Mesodermal cell (in vitro differentiated cells): ENCODE measurements around the gene NKIRAS2.
A peak's percentile ranks its signal among the peaks of the same experiment; 100 is the strongest.

Source experiments
- H3K27ac ChIP-seq: 2 replicates; pipeline ENCODE4 v1.7.0; 2013; ENCODE audit warnings: mild to moderate bottlenecking, low read depth, low read length, moderate library complexity; ENCODE audit not compliant: severe bottlenecking
- H3K36me3 ChIP-seq: 2 replicates; pipeline ENCODE4 v1.7.1; 2013; ENCODE audit warnings: mild to moderate bottlenecking, low read length, moderate library complexity; ENCODE audit not compliant: control insufficient read depth, insufficient read depth
- H3K4me1 ChIP-seq: one replicate; pipeline ENCODE4 v1.7.1; 2013; ENCODE audit warnings: mild to moderate bottlenecking, low read length; ENCODE audit not compliant: insufficient read depth, control insufficient read depth, poor library complexity, severe bottlenecking
- H3K4me3 ChIP-seq: 2 replicates; pipeline ENCODE4 v1.7.0; 2013; ENCODE audit warnings: low read length, control low read depth, mild to moderate bottlenecking; ENCODE audit not compliant: insufficient read depth, poor library complexity, severe bottlenecking; ENCODE audit errors: extremely low read depth
- H3K9me3 ChIP-seq: 2 replicates; pipeline ENCODE4 v1.7.1; 2013; ENCODE audit warnings: mild to moderate bottlenecking, low read length, moderate library complexity; ENCODE audit not compliant: control insufficient read depth
- WGBS, 2 experiments: methylation state at CpG; one replicate each; pipeline ENCODE4 v1.1.5; 2013; ENCODE audit warnings: missing lambda C conversion rate in 2 of 2; ENCODE audit not compliant: insufficient coverage in 2 of 2; 5-methylcytosine and 5-hydroxymethylcytosine counted together

The NKIRAS2 gene

DNA sequence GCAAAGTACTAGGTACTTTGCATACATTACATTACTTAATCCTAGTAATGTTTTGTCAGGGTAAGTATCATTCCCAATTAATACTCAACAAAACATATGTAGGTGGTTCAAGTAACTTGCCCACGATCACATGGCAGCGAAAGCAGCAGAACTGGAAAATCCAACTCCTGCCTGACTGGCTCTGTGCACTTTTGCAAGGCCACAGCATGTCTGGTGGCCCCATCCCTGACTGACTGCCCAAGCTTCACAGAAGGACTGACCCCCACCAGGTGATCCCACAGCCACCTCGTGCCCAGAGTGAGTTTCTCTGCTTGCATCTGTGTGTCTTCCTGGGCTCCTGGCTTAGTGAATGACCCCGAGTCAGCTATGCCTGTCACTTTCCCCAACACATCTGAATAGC lies 41.9 kb upstream of the NKIRAS2 start:
- 91 to 100% methylated on average over 4 of the region's 4 CpGs for WGBS, 2 experiments

DNA sequence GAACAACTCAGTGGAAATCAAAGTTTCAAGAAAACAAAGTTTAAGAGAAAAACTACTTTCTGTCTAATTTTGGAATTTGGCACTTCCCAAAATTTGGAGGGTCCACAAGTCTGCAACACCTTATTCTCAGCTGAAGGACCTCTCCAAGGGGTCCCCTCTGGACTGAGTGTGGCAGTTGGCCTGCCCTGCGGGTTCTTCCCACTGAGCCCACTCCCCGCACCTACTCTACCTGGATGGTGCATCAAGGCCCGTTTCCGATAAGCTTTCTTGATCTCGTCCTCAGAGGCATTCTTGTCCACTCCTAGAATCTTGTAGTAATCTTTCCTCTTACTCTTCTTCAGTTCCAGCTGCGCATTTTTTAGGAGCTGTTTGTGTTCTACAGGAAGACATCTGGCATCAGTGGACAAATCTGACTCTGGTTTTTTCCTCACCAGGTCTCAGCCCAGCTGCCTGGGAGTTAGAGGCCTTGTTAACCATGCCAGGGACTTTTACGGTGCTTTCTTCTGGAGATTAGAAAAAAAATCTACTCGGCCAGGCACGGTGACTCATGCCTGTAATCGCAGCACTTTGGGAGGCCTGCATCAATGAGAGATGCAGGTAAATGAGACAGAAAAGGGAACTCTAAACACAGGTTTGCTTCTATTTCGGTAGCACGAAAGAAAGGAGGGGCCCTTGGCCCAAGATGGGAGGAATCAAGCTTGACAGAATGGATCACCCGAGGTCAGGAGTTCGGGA lies 37.7 kb upstream of the NKIRAS2 start:
- Histone ChIP-seq H3K4me1 (no peaks in the 10 kb centered on the region), H3K36me3 (peaks cover 93% of the 10 kb centered on the region), H3K9me3 (no peaks in the 10 kb centered on the region), H3K4me3 (no peak overlapping the region), H3K27ac (peak overlapping the region; percentile 30)
- WGBS, 2 experiments: 94 to 99% methylated on average over 11 to 12 of the region's 14 CpGs

More for the DNA sequence above, 41.9 kb upstream of the NKIRAS2 start:
- Histone ChIP-seq H3K36me3 (peaks cover 95% of the 10 kb centered on the region), H3K27ac (no peak overlapping the region), H3K4me3 (no peak overlapping the region), H3K4me1 (no peaks in the 10 kb centered on the region), H3K9me3 (no peaks in the 10 kb centered on the region)

DNA sequence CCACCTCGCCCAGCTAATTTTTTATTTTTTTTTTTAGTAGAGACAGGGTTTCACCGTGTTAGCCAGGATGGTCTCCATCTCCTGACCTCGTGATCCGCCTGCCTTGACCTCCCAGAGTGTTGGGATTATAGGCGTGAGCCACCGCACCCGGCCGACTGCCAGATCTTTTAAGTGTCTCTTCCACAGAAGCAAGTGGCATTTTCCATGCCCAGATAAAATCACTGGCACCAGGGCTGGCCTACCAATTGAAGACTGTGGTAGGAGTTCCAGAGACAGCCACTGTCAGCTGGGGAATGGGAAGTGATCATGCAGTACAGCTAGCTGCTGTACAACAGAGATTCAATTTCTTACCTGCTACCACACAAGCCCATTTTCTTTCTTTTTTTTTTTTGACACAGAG lies 35.4 kb upstream of the NKIRAS2 start:
- 87 to 97% methylated on average over 8 of the region's 8 CpGs for WGBS, 2 experiments
- H3K36me3 ChIP-seq: peaks cover 95% of the 10 kb centered on the region
- H3K27ac ChIP-seq: no peak overlapping the region

DNA sequence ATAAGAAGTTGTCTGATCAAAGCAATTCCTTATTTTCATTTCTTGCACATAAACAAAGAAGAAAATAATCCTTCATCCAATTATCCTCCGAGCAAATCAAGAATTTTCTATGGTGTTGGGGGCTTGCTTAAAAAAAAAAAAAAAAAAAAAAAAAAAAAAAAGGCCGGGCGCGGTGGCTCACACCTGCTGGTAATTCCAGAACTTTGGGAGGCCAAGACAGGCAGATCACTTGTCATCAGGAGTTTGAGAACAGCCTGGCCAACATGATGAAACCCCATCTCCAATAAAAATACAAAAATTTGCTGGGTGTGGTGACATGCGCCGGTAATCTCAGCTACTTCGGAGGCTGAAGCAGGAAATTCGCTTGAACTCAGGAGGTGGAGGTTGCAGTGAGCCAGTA lies 34.0 kb upstream of the NKIRAS2 start:
- H3K9me3 ChIP-seq: no peaks in the 10 kb centered on the region
- H3K36me3 ChIP-seq: peaks cover 97% of the 10 kb centered on the region
- WGBS, 2 experiments: 98 to 100% methylated on average over 4 of the region's 8 CpGs
- H3K4me3 ChIP-seq: no peak overlapping the region
- no peaks in the 10 kb centered on the region for H3K4me1 ChIP-seq
- no peak overlapping the region for H3K27ac ChIP-seq

More for the DNA sequence above, 35.4 kb upstream of the NKIRAS2 start:
- H3K4me1 ChIP-seq: no peaks in the 10 kb centered on the region
- H3K9me3 ChIP-seq: no peaks in the 10 kb centered on the region
- H3K4me3 ChIP-seq: no peak overlapping the region

DNA sequence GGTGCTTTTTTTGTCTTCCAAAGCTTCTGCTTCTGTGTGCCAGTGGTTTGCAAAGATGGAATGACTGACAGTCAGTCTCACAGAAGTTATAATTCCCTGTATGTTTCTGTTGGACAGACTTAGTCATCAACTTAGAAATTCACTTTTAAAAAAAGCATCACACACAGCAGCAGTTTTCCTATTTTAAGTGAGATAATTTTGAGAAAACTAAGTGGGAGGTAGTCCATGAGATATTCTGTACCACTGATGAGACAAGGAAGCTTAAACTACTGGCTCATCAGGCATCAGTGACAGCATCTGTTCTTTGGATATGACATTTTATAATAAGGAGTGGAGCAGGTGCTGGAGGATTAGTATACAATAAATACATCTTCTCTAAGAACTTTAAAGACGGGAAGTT lies 33.3 kb upstream of the NKIRAS2 start:
- Histone ChIP-seq H3K27ac (no peak overlapping the region), H3K9me3 (no peaks in the 10 kb centered on the region), H3K36me3 (peaks cover 96% of the 10 kb centered on the region), H3K4me1 (no peaks in the 10 kb centered on the region), H3K4me3 (no peak overlapping the region)
- no CpG with 5 or more reads among the region's 1 CpG for WGBS, 2 experiments

DNA sequence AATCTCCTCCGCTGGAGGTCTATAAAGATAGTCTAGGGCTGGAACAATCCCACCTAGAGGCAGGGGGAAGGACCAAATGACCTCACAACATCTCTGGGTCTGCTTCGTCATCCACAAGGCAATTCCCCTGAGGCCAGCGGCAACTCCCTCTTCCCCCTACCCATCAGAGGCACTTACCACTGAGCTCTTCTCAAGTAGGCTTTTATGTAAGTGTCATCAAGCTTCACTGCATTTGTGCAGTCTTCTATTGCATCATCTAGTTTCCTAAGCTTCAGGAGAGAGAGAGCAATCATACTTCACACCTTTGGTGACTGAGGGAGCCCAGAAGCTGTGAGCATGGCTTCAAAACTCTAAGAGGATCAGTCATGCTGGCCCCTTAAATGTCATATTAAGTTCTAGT lies 32.2 kb upstream of the NKIRAS2 start:
- H3K4me3 ChIP-seq: no peak overlapping the region
- 88 to 100% methylated on average over 1 to 2 of the region's 3 CpGs for WGBS, 2 experiments
- H3K9me3 ChIP-seq: no peaks in the 10 kb centered on the region

DNA sequence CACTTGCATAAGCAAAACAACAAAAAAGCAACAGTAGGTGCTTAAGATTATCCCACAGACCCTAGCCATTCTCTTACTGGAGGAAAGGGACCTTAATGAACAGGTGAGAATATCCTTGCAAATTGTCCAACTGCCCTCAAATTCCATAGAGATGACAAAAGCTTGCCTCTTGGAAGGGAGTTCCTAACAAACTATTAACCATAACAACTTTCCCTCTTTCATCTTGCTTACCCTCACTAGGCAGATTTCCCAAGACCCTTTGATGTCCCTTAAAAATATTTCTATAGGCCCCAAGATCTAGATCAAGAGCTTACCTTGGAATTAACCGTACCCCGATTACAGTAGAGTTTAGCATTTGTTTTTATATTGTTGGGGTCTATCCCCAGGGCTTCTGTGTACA lies 31.5 kb upstream of the NKIRAS2 start:
- H3K27ac ChIP-seq: no peak overlapping the region
- no CpG with 5 or more reads among the region's 2 CpGs for WGBS, 2 experiments
- peaks cover 96% of the 10 kb centered on the region for H3K36me3 ChIP-seq
- no peak overlapping the region for H3K4me3 ChIP-seq
- H3K4me1 ChIP-seq: no peaks in the 10 kb centered on the region
- no peaks in the 10 kb centered on the region for H3K9me3 ChIP-seq

More for the DNA sequence above, 32.2 kb upstream of the NKIRAS2 start:
- no peak overlapping the region for H3K27ac ChIP-seq
- no peaks in the 10 kb centered on the region for H3K4me1 ChIP-seq
- peaks cover 96% of the 10 kb centered on the region for H3K36me3 ChIP-seq

DNA sequence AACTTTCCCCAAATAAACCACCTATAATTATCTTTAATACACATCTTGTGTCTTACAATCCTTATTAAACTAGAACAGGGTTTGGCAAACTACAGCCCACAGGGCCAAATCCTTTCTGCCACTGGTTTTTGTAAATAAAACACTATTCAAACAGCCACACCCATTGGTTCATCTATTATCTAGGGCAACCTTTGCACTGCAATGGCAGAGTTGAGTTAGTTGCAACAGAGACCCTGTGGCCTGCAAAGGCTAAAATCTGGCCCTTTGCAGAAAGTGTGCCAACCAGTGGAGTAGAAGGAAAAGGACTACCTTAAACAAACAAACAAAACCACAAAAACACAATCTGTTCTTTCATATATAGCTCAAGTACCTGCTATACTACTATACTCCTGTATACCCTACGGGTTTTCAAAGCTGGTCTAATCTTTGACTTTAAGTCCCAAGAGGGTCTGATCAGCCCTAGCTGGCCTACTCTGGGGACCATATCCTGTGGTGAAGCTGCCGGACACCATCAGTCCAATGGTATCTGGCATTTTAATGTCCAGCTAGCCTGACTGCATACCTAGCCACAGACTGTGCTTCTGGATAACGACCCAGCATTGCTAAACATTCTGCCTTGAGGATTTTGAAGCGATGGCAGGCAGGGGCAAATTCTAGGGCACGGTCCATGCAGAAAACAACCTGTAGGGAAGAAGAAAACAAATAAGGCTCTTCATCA lies 30.0 kb upstream of the NKIRAS2 start:
- Histone ChIP-seq H3K9me3 (no peaks in the 10 kb centered on the region), H3K36me3 (peaks cover 97% of the 10 kb centered on the region), H3K4me3 (no peak overlapping the region), H3K4me1 (no peaks in the 10 kb centered on the region), H3K27ac (no peak overlapping the region)
- 83 to 86% methylated on average over 3 to 5 of the region's 5 CpGs for WGBS, 2 experiments

DNA sequence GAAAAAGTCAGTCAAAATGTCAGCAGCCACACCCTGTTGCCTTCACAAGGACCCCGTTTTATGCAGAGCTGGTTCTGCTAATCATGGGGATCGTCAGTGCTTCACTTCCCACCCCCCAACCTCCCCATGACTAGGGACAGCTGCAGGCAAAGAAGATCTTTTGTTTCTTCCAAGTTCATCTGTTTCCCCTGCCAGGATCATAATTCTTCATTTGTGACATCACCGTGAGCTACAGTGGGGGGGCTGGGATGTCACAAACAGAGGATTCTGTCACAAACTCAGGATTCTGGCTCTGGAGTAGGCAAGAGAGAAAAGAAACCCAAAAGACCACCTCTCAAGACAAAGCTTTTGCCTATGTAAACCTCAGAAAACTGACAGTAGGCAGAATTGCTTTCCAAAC lies 27.3 kb upstream of the NKIRAS2 start:
- no peak overlapping the region for H3K27ac ChIP-seq
- no peaks in the 10 kb centered on the region for H3K9me3 ChIP-seq
- WGBS, 2 experiments: 100% methylated on average over 2 of the region's 3 CpGs

DNA sequence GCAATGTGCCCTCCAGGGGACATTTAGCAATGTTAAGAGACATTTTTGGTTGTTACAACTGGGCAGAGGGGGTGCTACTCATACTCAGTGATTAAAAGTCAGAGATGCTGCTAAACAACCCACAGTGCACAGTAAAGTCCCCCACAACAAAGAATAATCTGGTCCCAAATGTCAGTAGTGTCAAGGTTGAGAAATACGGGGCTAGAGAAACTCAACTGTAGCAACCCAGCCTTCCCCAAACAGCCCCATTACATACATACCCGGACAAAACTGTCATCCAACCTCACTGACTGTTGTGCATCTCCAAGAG lies 23.1 kb upstream of the NKIRAS2 start:
- Histone ChIP-seq H3K4me3 (no peak overlapping the region), H3K9me3 (no peaks in the 10 kb centered on the region), H3K36me3 (peaks cover 98% of the 10 kb centered on the region), H3K4me1 (peaks cover 2% of the 10 kb centered on the region), H3K27ac (no peak overlapping the region)
- WGBS, 2 experiments: 92 to 100% methylated on average over 1 to 2 of the region's 2 CpGs

More for the DNA sequence above, 27.3 kb upstream of the NKIRAS2 start:
- no peak overlapping the region for H3K4me3 ChIP-seq
- peaks cover 2% of the 10 kb centered on the region for H3K4me1 ChIP-seq
- peaks cover 97% of the 10 kb centered on the region for H3K36me3 ChIP-seq

DNA sequence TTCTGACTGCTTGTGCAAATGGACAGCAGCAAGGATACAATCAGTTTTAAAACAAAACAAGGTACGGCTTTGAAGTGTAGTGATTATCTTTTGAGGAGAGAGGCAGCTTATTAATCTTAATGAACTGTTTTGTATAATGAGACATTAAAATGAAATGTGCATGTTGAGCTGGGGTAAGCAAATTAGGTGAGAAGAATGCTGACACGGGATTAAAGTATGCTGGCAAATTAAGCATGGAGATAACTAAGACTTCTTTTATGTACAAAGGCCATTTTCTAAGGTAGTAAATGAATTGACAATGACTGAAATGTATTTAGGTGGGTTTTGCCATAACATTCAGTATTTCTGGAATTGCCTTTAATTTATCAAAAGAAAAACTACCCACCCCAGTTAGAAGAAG lies 21.4 kb upstream of the NKIRAS2 start:
- peaks cover 97% of the 10 kb centered on the region for H3K36me3 ChIP-seq
- no peak overlapping the region for H3K4me3 ChIP-seq
- peaks cover 11% of the 10 kb centered on the region for H3K4me1 ChIP-seq
- H3K9me3 ChIP-seq: no peaks in the 10 kb centered on the region
- 50% methylated on average over 2 of the region's 2 CpGs for WGBS, 2 experiments
- H3K27ac ChIP-seq: no peak overlapping the region
